Measurements from ENCODE around the gene MLEC.

- TF ChIP-seq SIN3A (IDR thresholded peaks at IDR 0.05; ENCODE audit: borderline replicate concordance, insufficient read depth, low read length) (no peak), POLR2AphosphoS5 (IDR thresholded peaks at IDR 0.05; ENCODE audit: low read depth, low read length) (no peak)
Observed at GRCh38 chr12:120705618-120706017, 18.7 kb downstream of the MLEC start.
